ENCODE results near the gene BCAS4. TPM values are rescaled to one million over a fixed set of nuclear protein-coding genes. Genes with fewer than 3 reads are reported as not detected.
A peak's percentile ranks its signal among the peaks of the same experiment; 100 is the strongest.

Gene BCAS4
- total RNA-seq, 2 donors from 2014 or later = 9.5 to 25.2 TPM

GRCh38 chr20:50845566-50846215 is 50.8 kb downstream of the BCAS4 start:
- H3K4me1 Mint-ChIP-seq = peaks cover 16% of the 10 kb centered on the region
- Histone ChIP-seq H3K9me3 (ENCODE audit: control insufficient read depth, low read length) (no peaks in the 10 kb centered on the region), H3K27me3 (ENCODE audit: control insufficient read depth, insufficient read depth, low read length, poor library complexity, severe bottlenecking) (no peaks in the 10 kb centered on the region), H3K4me3 (ENCODE audit: low read length) (no peak overlapping the region), H3K9ac (ENCODE audit: extremely low read depth, low read length, poor library complexity, severe bottlenecking) (no peak overlapping the region), H3K4me1 (ENCODE audit: control insufficient read depth, insufficient read depth, low read length) (no peaks in the 10 kb centered on the region), H3K27ac (ENCODE audit: low read depth, low read length) (no peak overlapping the region), H3K36me3 (ENCODE audit: control insufficient read depth, insufficient read depth, low read length) (no peaks in the 10 kb centered on the region)
- TF ChIP-seq CTCF (conservative IDR thresholded peaks at IDR 0.05) = no peak
- H3K36me3 Mint-ChIP-seq (ENCODE audit: low read depth) = no peaks in the 10 kb centered on the region
- H3K27me3 Mint-ChIP-seq (ENCODE audit: insufficient read depth) = no peaks in the 10 kb centered on the region
- H3K9me3 Mint-ChIP-seq = no peaks in the 10 kb centered on the region
- 93 to 97% methylated on average over 6 to 15 of the region's 15 CpGs for WGBS, 2 experiments (ENCODE audit: insufficient coverage in 1 of 2, insufficient read length in 1 of 2)
- no peak overlapping the region for H3K4me3 Mint-ChIP-seq
- H3K27ac Mint-ChIP-seq = no peak overlapping the region
- DNase-seq = no peak

GRCh38 chr20:50848341-50848808 is 53.5 kb downstream of the BCAS4 start:
- no peak for TF ChIP-seq CTCF (conservative IDR thresholded peaks at IDR 0.05)
- Histone ChIP-seq H3K9me3 (ENCODE audit: control insufficient read depth, low read length) (no peaks in the 10 kb centered on the region), H3K4me3 (ENCODE audit: low read length) (no peak overlapping the region), H3K4me1 (ENCODE audit: control insufficient read depth, insufficient read depth, low read length) (no peaks in the 10 kb centered on the region), H3K9ac (ENCODE audit: extremely low read depth, low read length, poor library complexity, severe bottlenecking) (no peak overlapping the region), H3K36me3 (ENCODE audit: control insufficient read depth, insufficient read depth, low read length) (no peaks in the 10 kb centered on the region), H3K27me3 (ENCODE audit: control insufficient read depth, insufficient read depth, low read length, poor library complexity, severe bottlenecking) (no peaks in the 10 kb centered on the region), H3K27ac (ENCODE audit: low read depth, low read length) (no peak overlapping the region)
- DNase-seq = no peak
- Mint-ChIP-seq H3K4me1 (peaks cover 21% of the 10 kb centered on the region), H3K27ac (no peak overlapping the region), H3K9me3 (no peaks in the 10 kb centered on the region), H3K36me3 (ENCODE audit: low read depth) (no peaks in the 10 kb centered on the region), H3K4me3 (no peak overlapping the region), H3K27me3 (ENCODE audit: insufficient read depth) (no peaks in the 10 kb centered on the region)
- WGBS, 2 experiments (ENCODE audit: insufficient coverage in 1 of 2, insufficient read length in 1 of 2) = 81 to 86% methylated on average over 8 of the region's 8 CpGs

- no peak overlapping the region for H3K4me3 Mint-ChIP-seq
- no peak for TF ChIP-seq CTCF (conservative IDR thresholded peaks at IDR 0.05)
- no peak overlapping the region for H3K27ac Mint-ChIP-seq
- H3K27me3 ChIP-seq (ENCODE audit: control insufficient read depth, insufficient read depth, low read length, poor library complexity, severe bottlenecking) = no peaks in the 10 kb centered on the region
- H3K9me3 Mint-ChIP-seq = no peaks in the 10 kb centered on the region
- no peaks in the 10 kb centered on the region for H3K36me3 Mint-ChIP-seq (ENCODE audit: low read depth)
- no peaks in the 10 kb centered on the region for H3K36me3 ChIP-seq (ENCODE audit: control insufficient read depth, insufficient read depth, low read length)
- WGBS, 2 experiments (ENCODE audit: insufficient coverage in 1 of 2, insufficient read length in 1 of 2) = 73 to 76% methylated on average over 12 to 18 of the region's 18 CpGs
- DNase-seq = peak; percentile 63
- no peaks in the 10 kb centered on the region for H3K4me1 ChIP-seq (ENCODE audit: control insufficient read depth, insufficient read depth, low read length)
- H3K27me3 Mint-ChIP-seq (ENCODE audit: insufficient read depth) = no peaks in the 10 kb centered on the region
- H3K9ac ChIP-seq (ENCODE audit: extremely low read depth, low read length, poor library complexity, severe bottlenecking) = no peak overlapping the region
- H3K4me1 Mint-ChIP-seq = peaks cover 21% of the 10 kb centered on the region
- H3K4me3 ChIP-seq (ENCODE audit: low read length) = no peak overlapping the region
- no peak overlapping the region for H3K27ac ChIP-seq (ENCODE audit: low read depth, low read length)
- no peaks in the 10 kb centered on the region for H3K9me3 ChIP-seq (ENCODE audit: control insufficient read depth, low read length)
Observed at GRCh38 chr20:50848846-50849673, 54.2 kb downstream of the BCAS4 start.

Measured in endodermal cell (in vitro differentiated cells).